Amygdala (tissue), 56 donors: ENCODE data around the gene GNA12.

Experiments used
- DNase-seq, 56 donors: peaks; one replicate each; lab custom pipeline; 2025; lab: John Stamatoyannopoulos, UW

The GNA12 gene

GRCh38 chr7:2844153-2845033, at the start of gene GNA12:
TSS of gene GNA12 (minus strand) at chr7:2844308. CDS start at chr7:2844161, 147 bp downstream.
- peak; percentile 75 to 99 (median 97) for DNase-seq

- no peak for DNase-seq
Measured at GRCh38 chr7:2893411-2893861, 49.3 kb upstream of the GNA12 start.

- no peak for DNase-seq
Measured at GRCh38 chr7:2892549-2892948, 48.4 kb upstream of the GNA12 start.

- DNase-seq: peak in 9 of 56 donors; percentile 7 to 33 (median 22)
Measured at GRCh38 chr7:2887816-2888215, 43.7 kb upstream of the GNA12 start.

- DNase-seq: peak in 16 of 56 donors; percentile 5 to 62 (median 17)
Measured at GRCh38 chr7:2886900-2887299, 42.8 kb upstream of the GNA12 start.

- no peak for DNase-seq
Measured at GRCh38 chr7:2886391-2886790, 42.3 kb upstream of the GNA12 start.

GRCh38 chr7:2884161-2884560, 40.1 kb upstream of the GNA12 start:
- no peak for DNase-seq

- no peak for DNase-seq
Measured at GRCh38 chr7:2883101-2883500, 39.0 kb upstream of the GNA12 start.

- no peak for DNase-seq
Measured at GRCh38 chr7:2882111-2882510, 38.0 kb upstream of the GNA12 start.

- DNase-seq: no peak
Measured at GRCh38 chr7:2880874-2881533, 36.9 kb upstream of the GNA12 start.

- no peak for DNase-seq
Measured at GRCh38 chr7:2880051-2880450, 35.9 kb upstream of the GNA12 start.

- DNase-seq: no peak
Measured at GRCh38 chr7:2879354-2879753, 35.2 kb upstream of the GNA12 start.

- DNase-seq: no peak
Measured at GRCh38 chr7:2878306-2878705, 34.2 kb upstream of the GNA12 start.

GRCh38 chr7:2876031-2876731, 32.1 kb upstream of the GNA12 start:
- peak in 12 of 56 donors; percentile 12 to 59 (median 34) for DNase-seq

GRCh38 chr7:2873686-2874551, 29.8 kb upstream of the GNA12 start:
- peak in 5 of 56 donors; percentile 13 to 47 (median 45) for DNase-seq

- no peak for DNase-seq
Measured at GRCh38 chr7:2873146-2873545, 29.0 kb upstream of the GNA12 start.

GRCh38 chr7:2872296-2872874, 28.3 kb upstream of the GNA12 start:
- DNase-seq: peak in 7 of 56 donors; percentile 2 to 22 (median 19)

GRCh38 chr7:2870471-2870931, 26.4 kb upstream of the GNA12 start:
- peak in 1 of 56 donors; percentile 32 for DNase-seq

- DNase-seq: no peak
Measured at GRCh38 chr7:2869981-2870380, 25.9 kb upstream of the GNA12 start.
